HepG2 (cell line): Measurements from ENCODE around the gene CARS1. TPM values are rescaled to one million over a fixed set of nuclear protein-coding genes. Genes with fewer than 3 reads are reported as not detected.
A peak's percentile ranks its signal among the peaks of the same experiment; 100 is the strongest.

ENCODE experiments used
- AGO1 ChIP-seq: fragments of 200-400 bp; formaldehyde crosslinking; IDR thresholded peaks from 2 replicates; pipeline ENCODE4 v1.6.1; 2017; ENCODE audit warnings: mild to moderate bottlenecking, low read depth, low read length, moderate library complexity; ENCODE audit not compliant: poor library complexity, severe bottlenecking
- AGO2 ChIP-seq: fragments of 200-400 bp; formaldehyde crosslinking; optimal IDR thresholded peaks from 2 replicates; pipeline ENCODE3; 2017; ENCODE audit warnings: mild to moderate bottlenecking, low read depth, low read length, moderate library complexity
- CENPX ChIP-seq: sonication (generic); formaldehyde crosslinking; IDR thresholded peaks from 2 replicates; pipeline ENCODE4 v1.9.0; 2021; ENCODE audit warnings: mild to moderate bottlenecking, missing genetic modification reagents, moderate library complexity
- ELF1 ChIP-seq: sonication (generic); formaldehyde crosslinking; IDR thresholded peaks from 2 replicates; pipeline ENCODE4 v1.4.0; 2020; ENCODE audit warnings: missing genetic modification reagents
- HNF1B ChIP-seq: sonication (generic); formaldehyde crosslinking; IDR thresholded peaks from 2 replicates; pipeline ENCODE4 v1.5.1; 2020; ENCODE audit warnings: mild to moderate bottlenecking, moderate library complexity, missing genetic modification reagents
- MBNL3 ChIP-seq: fragments of 250-450 bp; sonication (Bioruptor Pico); conservative IDR thresholded peaks from 2 replicates; pipeline ENCODE4 v1.8.0; 2022; ENCODE audit warnings: mild to moderate bottlenecking, inconsistent platforms
- NAIF1 ChIP-seq: sonication (generic); formaldehyde crosslinking; IDR thresholded peaks from 2 replicates; pipeline ENCODE4 v1.5.0; 2020; ENCODE audit warnings: mild to moderate bottlenecking, missing genetic modification reagents, borderline replicate concordance
- NFE2L2 ChIP-seq: fragments of 150-350 bp; IDR thresholded peaks from 2 replicates; pipeline ENCODE4 v1.6.1; 2014; ENCODE audit warnings: low read length
- NFKBIZ ChIP-seq: IDR thresholded peaks from 2 replicates; pipeline ENCODE4 v1.6.1; 2018; ENCODE audit warnings: missing genetic modification reagents, missing compliant biosample characterization
- POLR2AphosphoS5 ChIP-seq: IDR thresholded peaks from 2 replicates; pipeline ENCODE4 v1.6.1; 2012; ENCODE audit warnings: low read depth, low read length
- SPEN ChIP-seq: sonication (generic); formaldehyde crosslinking; IDR thresholded peaks from 2 replicates; pipeline ENCODE4 v1.5.1; 2020; ENCODE audit warnings: low read depth, mild to moderate bottlenecking, missing genetic modification reagents
- TAF15 ChIP-seq: fragments of 200-400 bp; formaldehyde crosslinking; IDR thresholded peaks from one replicate; pipeline ENCODE4 v1.6.1; 2018; ENCODE audit warnings: mild to moderate bottlenecking, low read depth, low read length; ENCODE audit not compliant: poor library complexity, severe bottlenecking
- ZBTB38 ChIP-seq: sonication (generic); formaldehyde crosslinking; IDR thresholded peaks from 2 replicates; pipeline ENCODE4 v1.5.1; 2020; ENCODE audit warnings: mild to moderate bottlenecking, missing genetic modification reagents
- ZFP36L2 ChIP-seq: sonication (generic); formaldehyde crosslinking; IDR thresholded peaks from 2 replicates; pipeline ENCODE4 v1.4.0; 2020; ENCODE audit warnings: missing genetic modification reagents
- ZNF430 ChIP-seq: sonication (generic); formaldehyde crosslinking; IDR thresholded peaks from 2 replicates; pipeline ENCODE4 v1.9.0; 2021; ENCODE audit warnings: mild to moderate bottlenecking, missing genetic modification reagents
- ZNF451 ChIP-seq: sonication (generic); formaldehyde crosslinking; IDR thresholded peaks from 2 replicates; pipeline ENCODE4 v1.5.0; 2020; ENCODE audit warnings: mild to moderate bottlenecking, missing genetic modification reagents
- ZNF691 ChIP-seq: sonication (generic); formaldehyde crosslinking; IDR thresholded peaks from 2 replicates; pipeline ENCODE4 v1.4.0; 2020; ENCODE audit warnings: missing genetic modification reagents, low read depth, mild to moderate bottlenecking, borderline replicate concordance
- ZNF816 ChIP-seq: sonication (generic); formaldehyde crosslinking; IDR thresholded peaks from 2 replicates; pipeline ENCODE4 v1.8.0; 2022; ENCODE audit warnings: missing genetic modification reagents, mild to moderate bottlenecking, borderline replicate concordance
- polyA plus RNA-seq, 8 experiments: library from polyadenylated mRNA; depleted of rRNA in 3 of 8; stranded (reverse) in 7 of 8; unstranded in 1 of 8; fragments of >200 nt; fragmentation: Illumina TruSeq in 4 of 8; extraction: Trizol in 4 of 8; gene quantifications; 2 replicates each; pipeline versions ENCODE4 v1.2.1 to v1.2.3, GENCODE V29; 2011 to 2016; ENCODE audit warnings: low read depth in 4 of 8, missing spikeins in 1 of 8, mixed read lengths in 1 of 8; ENCODE audit not compliant: insufficient read depth in 1 of 8
- total RNA-seq, 5 experiments: library from RNA; depleted of rRNA; stranded (reverse); fragments of >200 nt; fragmentation: Illumina TruSeq; extraction: Trizol; gene quantifications; 2 replicates each; pipeline ENCODE4 v1.2.3, GENCODE V29; 2016; ENCODE audit warnings: low read depth in 1 of 5
- TF ChIP-seq, protein P1 (sequence below): sonication (generic); formaldehyde crosslinking; IDR thresholded peaks from 2 replicates; pipeline ENCODE4 v1.5.1; 2020; ENCODE audit warnings: missing genetic modification reagents, mild to moderate bottlenecking, borderline replicate concordance
- TF ChIP-seq, protein P2 (sequence below): sonication (generic); formaldehyde crosslinking; conservative IDR thresholded peaks from 2 replicates; pipeline ENCODE4 v1.5.0; 2020; ENCODE audit warnings: missing genetic modification reagents
- TF ChIP-seq, protein P3 (sequence below), 2 experiments: sonication (generic) in 1 of 2; formaldehyde crosslinking in 1 of 2; IDR thresholded peaks; 2 replicates each; pipeline versions ENCODE4 v1.4.0 to v1.6.1; 2018 to 2020; ENCODE audit warnings: missing genetic modification reagents in 2 of 2, borderline replicate concordance in 1 of 2, low read depth in 1 of 2, mild to moderate bottlenecking in 1 of 2, missing biosample characterization in 1 of 2

Gene CARS1
- total and polyA plus RNA-seq, 2 of the 13 experiments (the other 11 are each of a cell fraction or from before 2014, with no cell fraction given) = 33.8 to 47.0 TPM

GRCh38 chr11:2992234-2992996, 64.8 kb downstream of the CARS1 start, which contains the start of gene NAP1L4 (continued):
- TF ChIP-seq, protein P1, sequence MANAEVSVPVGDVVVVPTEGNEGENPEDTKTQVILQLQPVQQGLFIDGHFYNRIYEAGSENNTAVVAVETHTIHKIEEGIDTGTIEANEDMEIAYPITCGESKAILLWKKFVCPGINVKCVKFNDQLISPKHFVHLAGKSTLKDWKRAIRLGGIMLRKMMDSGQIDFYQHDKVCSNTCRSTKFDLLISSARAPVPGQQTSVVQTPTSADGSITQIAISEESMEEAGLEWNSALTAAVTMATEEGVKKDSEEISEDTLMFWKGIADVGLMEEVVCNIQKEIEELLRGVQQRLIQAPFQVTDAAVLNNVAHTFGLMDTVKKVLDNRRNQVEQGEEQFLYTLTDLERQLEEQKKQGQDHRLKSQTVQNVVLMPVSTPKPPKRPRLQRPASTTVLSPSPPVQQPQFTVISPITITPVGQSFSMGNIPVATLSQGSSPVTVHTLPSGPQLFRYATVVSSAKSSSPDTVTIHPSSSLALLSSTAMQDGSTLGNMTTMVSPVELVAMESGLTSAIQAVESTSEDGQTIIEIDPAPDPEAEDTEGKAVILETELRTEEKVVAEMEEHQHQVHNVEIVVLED (CRISPR knock-in tag) = peak; percentile 89
- no peak for TF ChIP-seq NFE2L2
- peak; percentile 36; the same call in 1 of the 2 replicates for TF ChIP-seq ZBTB38 (CRISPR knock-in tag)
- TF ChIP-seq, protein P2, sequence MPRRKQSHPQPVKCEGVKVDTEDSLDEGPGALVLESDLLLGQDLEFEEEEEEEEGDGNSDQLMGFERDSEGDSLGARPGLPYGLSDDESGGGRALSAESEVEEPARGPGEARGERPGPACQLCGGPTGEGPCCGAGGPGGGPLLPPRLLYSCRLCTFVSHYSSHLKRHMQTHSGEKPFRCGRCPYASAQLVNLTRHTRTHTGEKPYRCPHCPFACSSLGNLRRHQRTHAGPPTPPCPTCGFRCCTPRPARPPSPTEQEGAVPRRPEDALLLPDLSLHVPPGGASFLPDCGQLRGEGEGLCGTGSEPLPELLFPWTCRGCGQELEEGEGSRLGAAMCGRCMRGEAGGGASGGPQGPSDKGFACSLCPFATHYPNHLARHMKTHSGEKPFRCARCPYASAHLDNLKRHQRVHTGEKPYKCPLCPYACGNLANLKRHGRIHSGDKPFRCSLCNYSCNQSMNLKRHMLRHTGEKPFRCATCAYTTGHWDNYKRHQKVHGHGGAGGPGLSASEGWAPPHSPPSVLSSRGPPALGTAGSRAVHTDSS (CRISPR knock-in tag) = no peak
- no peak; the same call in 1 of the 2 replicates for TF ChIP-seq ELF1
- no peak for TF ChIP-seq ZNF430 (CRISPR knock-in tag)
- no peak for TF ChIP-seq CENPX (CRISPR knock-in tag)
- peak; percentile 79 for TF ChIP-seq AGO1
- no peak for TF ChIP-seq MBNL3 (CRISPR knock-in tag)
- 0 out of 2 replicates have a peak, but pooled peaks have one; percentile 42 for TF ChIP-seq ZNF451 (CRISPR knock-in tag)
- peak; percentile 74 for TF ChIP-seq POLR2AphosphoS5
- no peak for TF ChIP-seq HNF1B
- TF ChIP-seq NAIF1 (CRISPR knock-in tag) = peak; percentile 19; the same call in 1 of the 2 replicates
- TF ChIP-seq ZFP36L2 = no peak
- TF ChIP-seq AGO2 = peak; percentile 76
- no peak for TF ChIP-seq ZNF816
- TF ChIP-seq, protein P3, sequence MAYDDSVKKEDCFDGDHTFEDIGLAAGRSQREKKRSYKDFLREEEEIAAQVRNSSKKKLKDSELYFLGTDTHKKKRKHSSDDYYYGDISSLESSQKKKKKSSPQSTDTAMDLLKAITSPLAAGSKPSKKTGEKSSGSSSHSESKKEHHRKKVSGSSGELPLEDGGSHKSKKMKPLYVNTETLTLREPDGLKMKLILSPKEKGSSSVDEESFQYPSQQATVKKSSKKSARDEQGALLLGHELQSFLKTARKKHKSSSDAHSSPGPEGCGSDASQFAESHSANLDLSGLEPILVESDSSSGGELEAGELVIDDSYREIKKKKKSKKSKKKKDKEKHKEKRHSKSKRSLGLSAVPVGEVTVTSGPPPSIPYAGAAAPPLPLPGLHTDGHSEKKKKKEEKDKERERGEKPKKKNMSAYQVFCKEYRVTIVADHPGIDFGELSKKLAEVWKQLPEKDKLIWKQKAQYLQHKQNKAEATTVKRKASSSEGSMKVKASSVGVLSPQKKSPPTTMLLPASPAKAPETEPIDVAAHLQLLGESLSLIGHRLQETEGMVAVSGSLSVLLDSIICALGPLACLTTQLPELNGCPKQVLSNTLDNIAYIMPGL (CRISPR knock-in tag; IDR thresholded peaks at IDR 0.05; ENCODE audit: borderline replicate concordance in 1 of 2, low read depth in 1 of 2) = peak in 1 of 2 experiments; percentile 26; a peak in 2 of 4 replicates
- TF ChIP-seq ZNF691 = no peak
- peak; percentile 20 for TF ChIP-seq TAF15
- TF ChIP-seq NFKBIZ (CRISPR knock-in tag) = peak; percentile 24; the same call in 1 of the 2 replicates
- peak; percentile 76; the same call in 1 of the 2 replicates for TF ChIP-seq SPEN
